ENCODE measurements around the gene BDP1.
"Not testable (repeated sequence)": the region's sequence is repeated elsewhere in the genome, so short reads cannot be mapped to it uniquely, and the experiment has no call there.

Gene BDP1

GRCh38 chr5:71571811-71572210, 116.4 kb downstream of the BDP1 start:
- DNase-seq (ENCODE audit: low read depth) = not testable (repeated sequence)

DNA sequence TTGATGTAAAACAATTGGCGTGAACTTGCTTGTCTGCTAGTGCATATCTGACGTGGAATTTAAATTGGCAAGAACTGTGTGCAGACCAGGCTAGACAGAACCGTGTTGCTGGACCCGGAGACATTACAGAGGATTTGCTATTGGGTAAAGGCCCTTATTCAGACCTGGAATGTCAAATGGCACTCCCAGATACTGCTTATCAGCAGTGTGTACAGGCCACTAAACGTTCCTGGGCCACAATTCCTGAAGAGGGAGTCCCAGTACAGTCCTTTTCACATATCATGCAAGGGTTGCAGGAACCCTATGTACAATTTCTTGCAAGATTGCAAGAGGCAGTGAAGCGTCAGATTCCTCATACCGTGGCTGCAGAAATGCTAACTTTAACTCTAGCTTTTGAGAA, 118.1 kb downstream of the BDP1 start:
- DNase-seq (ENCODE audit: low read depth) = no peak

DNA sequence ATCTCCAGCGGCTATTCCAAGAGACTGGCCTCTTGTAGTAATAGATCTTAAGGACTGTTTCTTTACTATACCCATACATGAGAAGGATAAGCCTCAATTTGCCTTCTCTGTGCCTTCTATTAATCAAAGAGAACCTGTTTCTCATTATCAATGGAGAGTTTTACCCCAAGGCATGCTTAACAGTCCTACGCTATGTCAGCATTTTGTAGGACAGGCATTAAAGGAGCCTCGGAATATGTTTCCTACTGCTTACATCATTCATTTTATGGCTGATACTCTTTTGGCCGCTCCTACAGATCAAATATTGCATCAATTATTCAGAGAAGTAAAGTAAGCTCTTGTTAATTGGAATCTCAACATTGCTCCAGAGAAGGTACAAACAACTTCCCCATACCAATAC, 120.1 kb downstream of the BDP1 start:
- DNase-seq (ENCODE audit: low read depth) = not testable (repeated sequence)

- DNase-seq (ENCODE audit: low read depth) = no peak
These were observed 120.8 kb downstream of the BDP1 start for GRCh38 chr5:71576241-71576640.

DNA sequence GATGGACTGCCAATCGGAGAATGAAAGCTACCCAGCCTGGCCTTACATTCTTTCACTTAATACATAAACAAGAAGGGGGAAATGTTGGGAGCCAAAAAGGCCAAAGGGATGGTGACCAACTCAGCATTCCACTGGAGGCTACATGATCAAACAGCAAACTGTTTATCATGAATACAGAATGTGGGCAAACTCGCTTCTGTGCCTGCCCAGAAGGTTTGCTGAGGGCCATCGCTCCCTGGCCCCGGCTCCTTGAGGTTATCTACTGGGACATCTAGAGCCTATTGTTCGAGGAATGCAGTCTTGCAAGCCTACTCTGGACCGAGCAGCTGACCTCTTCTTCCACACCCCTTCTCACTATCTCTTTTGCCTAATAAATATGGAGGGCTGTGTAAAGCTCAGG, 122.4 kb downstream of the BDP1 start:
- DNase-seq (ENCODE audit: low read depth) = not testable (repeated sequence)

- DNase-seq (ENCODE audit: low read depth) = no peak
These were observed 127.6 kb downstream of the BDP1 start for GRCh38 chr5:71582945-71583584.

GRCh38 chr5:71586052-71586940, 130.8 kb downstream of the BDP1 start:
- DNase-seq (ENCODE audit: low read depth) = no peak

GRCh38 chr5:71586941-71587765, 131.7 kb downstream of the BDP1 start, which contains the start of gene MCCC2:
MCCC2 (plus strand) TSS chr5:71587340; CDS start chr5:71587426, 86 bp downstream.
- peak; percentile 69 for DNase-seq (ENCODE audit: low read depth)

DNA sequence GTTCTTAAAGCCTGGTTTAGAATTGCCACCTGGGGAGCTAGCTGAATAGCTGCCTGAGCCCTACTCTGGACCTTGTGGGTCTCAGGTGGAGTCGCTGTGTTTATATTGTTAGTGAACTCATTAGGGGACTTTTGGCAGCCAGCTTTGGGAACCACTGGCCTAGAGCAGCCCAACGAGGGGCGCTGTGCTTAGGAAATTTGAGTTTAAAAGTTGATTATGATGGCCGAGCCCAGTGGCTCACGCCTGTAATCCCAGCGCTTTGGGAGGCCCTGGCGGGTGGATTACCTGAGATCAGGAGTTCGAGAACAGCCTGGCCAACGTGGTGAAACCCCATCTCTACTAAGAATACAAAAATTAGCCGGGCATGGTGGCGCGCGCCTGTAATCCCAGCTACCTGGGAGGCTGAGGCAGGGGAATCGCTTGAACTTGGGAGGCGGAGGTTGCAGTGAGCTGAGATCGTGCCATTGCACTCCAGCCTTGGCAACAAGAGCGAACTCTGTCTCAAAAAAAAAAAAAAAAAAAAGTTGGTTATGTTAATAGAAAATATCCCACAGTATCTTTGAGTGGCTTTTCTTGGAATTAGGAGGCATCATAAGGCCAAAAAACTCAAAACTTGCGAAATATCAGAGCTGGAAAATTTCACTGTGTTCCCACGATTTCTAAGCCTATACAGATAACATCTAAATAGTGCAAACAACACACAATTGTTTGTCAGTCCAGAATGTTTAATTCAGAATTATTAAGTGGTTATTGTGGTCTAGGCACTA, 132.5 kb downstream of the BDP1 start:
- no peak for DNase-seq (ENCODE audit: low read depth)

- no peak for DNase-seq (ENCODE audit: low read depth)
These were observed 133.1 kb downstream of the BDP1 start for GRCh38 chr5:71588533-71588885.

- no peak for DNase-seq (ENCODE audit: low read depth)
These were observed 134.5 kb downstream of the BDP1 start for GRCh38 chr5:71589903-71590302.

DNA sequence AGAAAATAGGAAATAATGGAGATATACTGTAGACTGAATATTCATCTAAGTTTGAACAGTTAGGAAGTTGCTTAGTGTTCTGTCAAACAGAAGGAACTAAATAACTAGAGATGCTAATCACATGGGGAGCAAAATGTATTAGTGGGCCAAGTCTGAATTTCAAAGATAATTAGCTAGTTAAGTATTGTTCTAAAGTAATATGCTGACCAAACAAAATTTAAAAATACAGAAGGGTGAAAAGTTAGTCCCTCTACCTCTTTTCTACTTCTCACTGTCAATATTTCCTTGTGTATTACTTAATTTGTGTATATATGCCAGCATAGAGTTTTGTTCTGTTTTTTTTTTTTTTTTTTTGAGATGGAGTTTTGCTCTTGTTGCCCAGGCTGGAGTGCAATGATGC, 135.6 kb downstream of the BDP1 start:
- DNase-seq (ENCODE audit: low read depth) = no peak

GRCh38 chr5:71596169-71596568, 140.7 kb downstream of the BDP1 start:
- DNase-seq (ENCODE audit: low read depth) = no peak

DNA sequence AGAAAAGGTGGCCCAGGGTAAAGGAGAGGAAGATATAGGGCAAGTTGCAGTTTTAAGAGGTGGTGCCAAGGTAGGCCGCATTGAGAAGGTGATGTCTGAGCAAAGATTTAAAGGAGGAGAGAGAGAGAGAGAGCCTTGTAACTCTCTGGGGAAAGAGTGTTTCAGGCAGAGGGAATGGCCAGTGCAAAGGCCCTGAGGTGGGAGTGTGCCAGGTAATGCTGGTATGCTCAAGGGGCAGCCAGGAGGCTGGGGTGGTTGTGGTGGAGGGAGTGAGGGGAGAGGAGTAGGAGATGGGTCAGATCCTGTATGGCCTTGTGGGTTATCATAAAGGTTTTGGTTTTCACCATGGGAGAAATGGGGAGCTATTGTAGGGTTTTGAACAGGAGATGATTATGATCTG, 141.6 kb downstream of the BDP1 start:
- no peak for DNase-seq (ENCODE audit: low read depth)

DNA sequence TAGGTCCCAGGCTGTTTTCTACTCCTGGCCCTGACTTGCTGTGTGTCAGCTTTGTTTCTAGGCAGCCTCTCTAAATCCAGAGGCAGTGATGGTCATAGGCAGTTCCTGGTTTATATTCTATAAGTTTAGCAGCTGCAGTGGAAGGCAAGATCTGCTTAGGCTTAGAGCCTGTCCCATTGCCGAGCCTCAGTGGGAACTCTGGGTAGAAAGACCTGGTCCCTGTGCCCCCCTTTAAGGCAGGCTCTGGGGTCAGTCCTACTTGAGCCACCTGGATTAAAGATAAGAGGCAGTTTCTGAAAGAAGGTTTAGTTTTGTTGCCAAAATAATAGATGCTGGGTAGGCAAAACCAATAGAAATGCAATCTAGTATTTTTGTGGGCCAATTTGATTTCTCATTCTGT, 145.3 kb downstream of the BDP1 start:
- DNase-seq (ENCODE audit: low read depth) = no peak

- DNase-seq (ENCODE audit: low read depth) = peak; percentile 80
These were observed 146.0 kb downstream of the BDP1 start for GRCh38 chr5:71601222-71602026.

GRCh38 chr5:71609916-71610315, 154.5 kb downstream of the BDP1 start:
- not testable (repeated sequence) for DNase-seq (ENCODE audit: low read depth)

DNA sequence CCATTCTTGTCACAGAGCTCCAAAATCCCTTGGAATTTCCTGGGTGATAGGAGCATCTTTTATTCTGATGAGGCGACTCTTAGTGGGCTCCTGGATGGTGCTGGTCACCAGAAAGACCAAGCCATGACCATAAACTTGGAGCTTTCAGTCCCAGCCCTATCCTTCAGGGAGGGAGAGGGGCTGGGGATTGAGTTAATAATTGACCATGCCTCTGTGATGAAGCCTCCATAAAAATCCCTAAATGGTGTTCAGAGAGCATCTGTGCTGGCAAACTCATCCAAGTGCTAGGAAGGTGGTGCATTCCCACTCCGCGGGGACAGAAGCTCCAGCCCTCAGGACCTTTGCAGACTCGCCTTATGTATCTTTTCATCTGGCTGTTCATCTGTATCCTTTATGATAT, 160.4 kb downstream of the BDP1 start:
- DNase-seq (ENCODE audit: low read depth) = no peak
